ENCODE results near the gene LPP. TPM values are rescaled to one million over a fixed set of nuclear protein-coding genes. Genes with fewer than 3 reads are reported as not detected.

Gene LPP
- total and polyA plus RNA-seq, 2 donors (not counting 1 experiment from before 2014, with no cell fraction given) = 7.6 to 81.7 TPM

DNA sequence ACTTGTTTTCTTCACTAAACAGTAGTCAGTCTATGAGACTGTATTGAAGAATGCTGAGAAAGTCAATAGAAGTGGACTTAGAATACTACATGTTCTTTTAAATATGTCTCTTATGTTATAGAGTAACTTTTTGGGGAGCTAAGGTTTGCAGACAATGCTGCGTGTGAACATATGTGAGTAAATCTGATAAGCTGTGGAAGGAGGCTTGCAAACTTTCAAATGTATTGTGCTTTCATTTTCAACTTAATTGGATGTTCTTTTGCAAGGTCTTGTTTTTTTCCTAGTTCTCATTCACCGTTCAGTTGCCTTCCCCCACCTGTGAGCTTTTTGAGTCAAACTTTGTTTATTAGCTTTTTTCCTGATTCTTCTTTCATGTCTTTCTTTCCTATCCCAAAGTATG is 176.2 kb downstream of the LPP start:
- H3K36me3 ChIP-seq (replicated peaks in 1 of 2; ENCODE audit: control extremely low read depth in 1 of 2, control insufficient read depth in 1 of 2, extremely low read depth in 1 of 2, insufficient read depth in 2 of 2, low read length in 1 of 2) = peaks cover 2 to 3% of the 10 kb centered on the region in 2 experiments
- peaks cover 28% of the 10 kb centered on the region for H3K4me1 Mint-ChIP-seq
- no peak overlapping the region for H3K4me3 ChIP-seq (ENCODE audit: control extremely low read depth in 1 of 5, extremely low read depth in 1 of 5, insufficient read depth in 1 of 5, low read depth in 2 of 5, low read length in 4 of 5)
- peaks cover 3 to 6% of the 10 kb centered on the region in 2 donors for H3K4me1 ChIP-seq (ENCODE audit: control insufficient read depth in 2 of 2, insufficient read depth in 2 of 2, low read length in 2 of 2)
- H3K27me3 ChIP-seq (replicated peaks in 1 of 4; ENCODE audit: control extremely low read depth in 1 of 4, control insufficient read depth in 3 of 4, insufficient read depth in 4 of 4, low read length in 3 of 4) = no peaks in the 10 kb centered on the region
- H3K9ac ChIP-seq (ENCODE audit: low read length) = no peak overlapping the region
- WGBS (ENCODE audit: insufficient coverage) = 57% methylated on average over 1 of the region's 2 CpGs
- no peak overlapping the region for H3K4me3 Mint-ChIP-seq
- H3K9me3 Mint-ChIP-seq (ENCODE audit: insufficient read depth) = peaks cover under 1% of the 10 kb centered on the region
- H3K79me2 ChIP-seq (ENCODE audit: control insufficient read depth, insufficient read depth, low read length) = peaks cover 19% of the 10 kb centered on the region
- no peak for DNase-seq
- ChIA-PET CTCF (no interaction called here), POLR2A (no interaction called here)
- H3K27ac Mint-ChIP-seq = no peak overlapping the region
- no peaks in the 10 kb centered on the region for H3K27me3 Mint-ChIP-seq
- no peak overlapping the region for H2AFZ ChIP-seq (ENCODE audit: insufficient read depth, low read depth, low read length, poor library complexity, severe bottlenecking)
- intact Hi-C loops (cut with micrococcal nuclease) = loop anchor here (2.0 kb wide), 1 partner anchor 15 kb away; no protein-coding TSS in a partner anchor
- TF ChIP-seq, protein P1, sequence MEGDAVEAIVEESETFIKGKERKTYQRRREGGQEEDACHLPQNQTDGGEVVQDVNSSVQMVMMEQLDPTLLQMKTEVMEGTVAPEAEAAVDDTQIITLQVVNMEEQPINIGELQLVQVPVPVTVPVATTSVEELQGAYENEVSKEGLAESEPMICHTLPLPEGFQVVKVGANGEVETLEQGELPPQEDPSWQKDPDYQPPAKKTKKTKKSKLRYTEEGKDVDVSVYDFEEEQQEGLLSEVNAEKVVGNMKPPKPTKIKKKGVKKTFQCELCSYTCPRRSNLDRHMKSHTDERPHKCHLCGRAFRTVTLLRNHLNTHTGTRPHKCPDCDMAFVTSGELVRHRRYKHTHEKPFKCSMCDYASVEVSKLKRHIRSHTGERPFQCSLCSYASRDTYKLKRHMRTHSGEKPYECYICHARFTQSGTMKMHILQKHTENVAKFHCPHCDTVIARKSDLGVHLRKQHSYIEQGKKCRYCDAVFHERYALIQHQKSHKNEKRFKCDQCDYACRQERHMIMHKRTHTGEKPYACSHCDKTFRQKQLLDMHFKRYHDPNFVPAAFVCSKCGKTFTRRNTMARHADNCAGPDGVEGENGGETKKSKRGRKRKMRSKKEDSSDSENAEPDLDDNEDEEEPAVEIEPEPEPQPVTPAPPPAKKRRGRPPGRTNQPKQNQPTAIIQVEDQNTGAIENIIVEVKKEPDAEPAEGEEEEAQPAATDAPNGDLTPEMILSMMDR (IDR thresholded peaks at IDR 0.05) = no peak
- TF ChIP-seq EZH2 (IDR thresholded peaks at IDR 0.05; ENCODE audit: borderline replicate concordance, insufficient read depth, low read depth, low read length, poor library complexity, severe bottlenecking) = no peak
- no peaks in the 10 kb centered on the region for H4K20me1 ChIP-seq (ENCODE audit: control insufficient read depth, insufficient read depth, low read length, poor library complexity, severe bottlenecking)
- no peak overlapping the region for H3K4me2 ChIP-seq (replicated peaks; ENCODE audit: low read depth, low read length, poor library complexity, severe bottlenecking)
- H3K9me3 ChIP-seq (ENCODE audit: control extremely low read depth in 1 of 3, control insufficient read depth in 2 of 3, insufficient read depth in 1 of 3, low read length in 2 of 3) = no peaks in the 10 kb centered on the region
- no peak for ATAC-seq (ENCODE audit: low read depth)
- no peak overlapping the region for H3K27ac ChIP-seq (ENCODE audit: low read length in 2 of 2)

DNA sequence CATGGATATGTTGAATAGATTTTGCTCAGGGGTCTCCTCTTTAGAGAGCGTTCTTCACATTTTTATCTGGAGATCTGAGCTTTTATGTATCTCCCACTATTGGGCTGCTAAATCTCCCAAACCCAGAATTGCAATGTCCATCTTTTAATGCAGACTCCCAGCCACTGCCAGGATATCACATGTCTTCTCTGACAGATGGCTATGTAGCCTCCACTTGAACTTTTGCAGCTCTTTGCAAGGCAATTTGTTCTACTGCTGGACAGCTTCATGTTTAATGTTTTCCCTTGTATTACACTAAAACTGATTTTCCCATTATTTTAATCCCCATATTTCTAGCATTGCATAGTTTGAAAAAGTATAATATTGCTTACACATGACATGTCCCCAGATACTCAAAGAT is 177.2 kb downstream of the LPP start:
- H2AFZ ChIP-seq (ENCODE audit: insufficient read depth, low read depth, low read length, poor library complexity, severe bottlenecking) = no peak overlapping the region
- no peak for ATAC-seq (ENCODE audit: low read depth)
- no peak for TF ChIP-seq EZH2 (IDR thresholded peaks at IDR 0.05; ENCODE audit: borderline replicate concordance, insufficient read depth, low read depth, low read length, poor library complexity, severe bottlenecking)
- TF ChIP-seq, protein P1 (IDR thresholded peaks at IDR 0.05) = no peak
- no peaks in the 10 kb centered on the region for H4K20me1 ChIP-seq (ENCODE audit: control insufficient read depth, insufficient read depth, low read length, poor library complexity, severe bottlenecking)
- no peak overlapping the region for H3K4me3 Mint-ChIP-seq
- H3K36me3 ChIP-seq (replicated peaks in 1 of 2; ENCODE audit: control extremely low read depth in 1 of 2, control insufficient read depth in 1 of 2, extremely low read depth in 1 of 2, insufficient read depth in 2 of 2, low read length in 1 of 2) = peaks cover 2 to 3% of the 10 kb centered on the region in 2 experiments
- DNase-seq = no peak
- no CpG with 5 or more reads among the region's 1 CpG for WGBS (ENCODE audit: insufficient coverage)
- CTCF ChIA-PET = no interaction called here
- intact Hi-C loops (cut with micrococcal nuclease) = loop anchor here (2.0 kb wide), 1 partner anchor 14 kb away; no protein-coding TSS in a partner anchor
- H3K27me3 ChIP-seq (replicated peaks in 1 of 4; ENCODE audit: control extremely low read depth in 1 of 4, control insufficient read depth in 3 of 4, insufficient read depth in 4 of 4, low read length in 3 of 4) = no peaks in the 10 kb centered on the region
- no peak overlapping the region for H3K4me2 ChIP-seq (replicated peaks; ENCODE audit: low read depth, low read length, poor library complexity, severe bottlenecking)
- peaks cover 3 to 6% of the 10 kb centered on the region in 2 donors for H3K4me1 ChIP-seq (ENCODE audit: control insufficient read depth in 2 of 2, insufficient read depth in 2 of 2, low read length in 2 of 2)
- H3K9me3 ChIP-seq (ENCODE audit: control extremely low read depth in 1 of 3, control insufficient read depth in 2 of 3, insufficient read depth in 1 of 3, low read length in 2 of 3) = no peaks in the 10 kb centered on the region
- peaks cover 27% of the 10 kb centered on the region for H3K4me1 Mint-ChIP-seq
- H3K9me3 Mint-ChIP-seq (ENCODE audit: insufficient read depth) = peaks cover 5% of the 10 kb centered on the region
- peaks cover 22% of the 10 kb centered on the region for H3K79me2 ChIP-seq (ENCODE audit: control insufficient read depth, insufficient read depth, low read length)
- H3K4me3 ChIP-seq (ENCODE audit: control extremely low read depth in 1 of 5, extremely low read depth in 1 of 5, insufficient read depth in 1 of 5, low read depth in 2 of 5, low read length in 4 of 5) = no peak overlapping the region
- POLR2A ChIA-PET = interaction anchor here (0.6 kb wide), 1 partner anchor 572 kb away, joined by 3 read pairs; no protein-coding TSS in a partner anchor
- no peak overlapping the region for H3K9ac ChIP-seq (ENCODE audit: low read length)
- H3K27ac Mint-ChIP-seq = no peak overlapping the region
- no peaks in the 10 kb centered on the region for H3K27me3 Mint-ChIP-seq
- H3K27ac ChIP-seq (ENCODE audit: low read length in 2 of 2) = no peak overlapping the region
